AG09319 (cell line): ENCODE data around the gene APEH.

Experiments
- DNase-seq: peaks from one replicate; pipeline ENCODE4 v3.0.0-alpha.2; 2010; ENCODE audit warnings: low read depth; ENCODE audit errors: extremely low read depth
- CTCF ChIP-seq: IDR thresholded peaks from 2 replicates; pipeline ENCODE4 v1.5.1; 2011; ENCODE audit warnings: low read depth, mild to moderate bottlenecking, inconsistent platforms, low read length, moderate library complexity

APEH gene

GRCh38 chr3:49641921-49642707 lies 32.0 kb upstream of the APEH start:
- TF ChIP-seq CTCF, result no peak
- DNase-seq, result no peak

GRCh38 chr3:49642708-49643145 lies 31.4 kb upstream of the APEH start:
- TF ChIP-seq CTCF, result no peak
- no peak for DNase-seq

DNA sequence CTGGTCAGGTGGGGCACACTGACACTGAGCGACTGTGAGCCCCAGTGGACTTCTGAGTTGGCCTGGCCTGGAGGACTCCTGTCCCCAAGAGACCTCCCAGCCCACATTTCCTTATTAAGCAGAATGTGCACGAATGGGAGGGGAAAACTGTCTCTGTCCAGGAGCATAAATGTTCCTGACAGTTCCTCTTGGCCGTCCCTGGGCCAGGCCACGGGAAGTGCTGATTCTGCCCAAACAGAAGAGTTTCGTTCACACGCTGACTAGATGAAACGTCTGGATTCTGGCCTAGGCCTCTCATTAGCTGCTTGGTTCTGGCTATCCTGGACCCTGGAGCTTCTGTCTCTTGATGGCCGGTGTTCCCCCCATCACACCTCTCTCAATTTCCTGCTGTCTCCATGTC lies 29.5 kb upstream of the APEH start:
- DNase-seq, result no peak

GRCh38 chr3:49646236-49646635 lies 27.9 kb upstream of the APEH start:
- DNase-seq, result no peak
- no peak for TF ChIP-seq CTCF

More for the DNA sequence above, 29.5 kb upstream of the APEH start:
- TF ChIP-seq CTCF, result no peak

DNA sequence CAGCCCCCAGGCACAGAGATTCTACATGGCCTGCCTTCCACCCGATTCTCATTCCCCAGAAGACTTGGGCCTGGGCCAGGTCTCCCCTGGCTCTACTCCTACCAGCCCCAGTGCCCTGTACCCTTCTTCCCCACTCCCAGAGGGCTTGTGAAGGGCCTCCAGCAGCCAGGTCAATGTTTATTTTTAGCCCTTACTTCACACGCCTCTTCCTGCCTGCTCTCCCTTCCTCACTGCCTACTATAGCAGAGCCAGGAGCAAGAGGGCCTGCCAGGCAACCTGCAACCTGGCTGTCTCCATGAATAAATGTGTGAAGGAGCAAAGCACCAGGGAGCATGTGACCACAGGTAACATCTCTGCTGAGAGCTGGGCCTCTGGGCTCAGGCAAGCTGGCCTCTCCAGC lies 26.4 kb upstream of the APEH start:
- no peak for TF ChIP-seq CTCF
- DNase-seq, result no peak

GRCh38 chr3:49648354-49649019 lies 25.7 kb upstream of the APEH start:
- DNase-seq, result no peak
- TF ChIP-seq CTCF, result no peak

DNA sequence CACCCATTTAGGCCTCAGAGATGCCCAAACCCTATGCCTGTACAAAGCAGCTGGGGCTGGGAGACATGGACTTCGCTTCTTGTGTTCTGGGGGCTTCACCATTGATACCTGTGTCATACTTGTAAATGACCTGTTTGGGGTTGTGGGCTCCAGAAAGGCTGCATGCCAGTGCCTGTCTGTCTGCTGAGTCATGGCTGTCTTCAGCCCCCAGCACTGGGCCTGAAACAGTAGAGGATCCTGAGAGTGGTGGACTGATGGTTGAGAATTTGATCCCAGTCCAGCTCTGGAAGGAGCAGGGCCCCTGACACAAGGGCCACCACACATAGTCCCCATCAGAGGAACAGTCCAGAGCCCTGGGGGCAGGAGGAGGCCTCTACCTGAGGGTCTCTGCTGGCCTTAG lies 24.6 kb upstream of the APEH start:
- no peak for DNase-seq
- no peak for TF ChIP-seq CTCF
